Fibroblast of lung (primary cell): ENCODE data around the gene PGLYRP1.

ENCODE experiments used
- EZH2 ChIP-seq: IDR thresholded peaks from 2 replicates; pipeline ENCODE4 v1.5.1; 2012; ENCODE audit warnings: low read length, control low read depth, mild to moderate bottlenecking; ENCODE audit errors: missing control alignments
- TF ChIP-seq, protein P1 (sequence below), 2 donors: IDR thresholded peaks in 1 of 2; conservative IDR thresholded peaks in 1 of 2; 1 replicate in 1 of 2; 2 replicates in 1 of 2; pipeline ENCODE4 v1.5.1; 2011 to 2012; ENCODE audit warnings: low read length in 2 of 2, control low read depth in 1 of 2, inconsistent platforms in 1 of 2, low read depth in 1 of 2, mild to moderate bottlenecking in 1 of 2

DNA sequence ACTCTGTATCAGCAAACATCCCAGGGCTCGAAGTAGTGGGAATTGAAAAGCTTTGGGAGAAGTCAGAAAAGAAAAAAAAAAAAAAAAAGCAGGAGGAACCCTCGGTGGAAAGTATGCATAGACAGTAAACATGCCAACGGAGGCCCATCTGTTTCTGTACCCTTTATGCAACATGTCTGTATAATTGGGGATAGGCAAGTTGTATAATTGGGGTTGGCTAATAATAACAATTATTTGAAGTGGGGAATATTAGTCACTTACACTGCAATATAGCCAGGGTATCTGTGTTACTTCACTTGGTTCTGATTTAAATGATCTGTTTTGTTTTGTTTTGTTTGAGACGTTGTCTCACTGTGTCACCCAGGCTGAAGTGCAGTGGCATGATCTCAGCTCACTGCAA is 30.0 kb upstream of the PGLYRP1 start:
- TF ChIP-seq, protein P1, sequence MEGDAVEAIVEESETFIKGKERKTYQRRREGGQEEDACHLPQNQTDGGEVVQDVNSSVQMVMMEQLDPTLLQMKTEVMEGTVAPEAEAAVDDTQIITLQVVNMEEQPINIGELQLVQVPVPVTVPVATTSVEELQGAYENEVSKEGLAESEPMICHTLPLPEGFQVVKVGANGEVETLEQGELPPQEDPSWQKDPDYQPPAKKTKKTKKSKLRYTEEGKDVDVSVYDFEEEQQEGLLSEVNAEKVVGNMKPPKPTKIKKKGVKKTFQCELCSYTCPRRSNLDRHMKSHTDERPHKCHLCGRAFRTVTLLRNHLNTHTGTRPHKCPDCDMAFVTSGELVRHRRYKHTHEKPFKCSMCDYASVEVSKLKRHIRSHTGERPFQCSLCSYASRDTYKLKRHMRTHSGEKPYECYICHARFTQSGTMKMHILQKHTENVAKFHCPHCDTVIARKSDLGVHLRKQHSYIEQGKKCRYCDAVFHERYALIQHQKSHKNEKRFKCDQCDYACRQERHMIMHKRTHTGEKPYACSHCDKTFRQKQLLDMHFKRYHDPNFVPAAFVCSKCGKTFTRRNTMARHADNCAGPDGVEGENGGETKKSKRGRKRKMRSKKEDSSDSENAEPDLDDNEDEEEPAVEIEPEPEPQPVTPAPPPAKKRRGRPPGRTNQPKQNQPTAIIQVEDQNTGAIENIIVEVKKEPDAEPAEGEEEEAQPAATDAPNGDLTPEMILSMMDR (conservative IDR thresholded peaks at IDR 0.05 in 1 of 2, IDR thresholded peaks at IDR 0.05 in 1 of 2; ENCODE audit: low read depth in 1 of 2, low read length in 2 of 2), result no peak
- no peak for TF ChIP-seq EZH2
